GM21526 (cell line): ENCODE measurements around the gene PITX1.
"Not testable (repeated sequence)": the region's sequence is repeated elsewhere in the genome, so short reads cannot be mapped to it uniquely, and the experiment has no call there.

Experiments
- ATAC-seq: cut with Tn5 transposase; IDR thresholded peaks from one replicate; pipeline ENCODE4 v1.9.1; 2021; ENCODE audit warnings: moderate library complexity; ENCODE audit not compliant: unreplicated experiment, low FRiP score

Gene PITX1

DNA sequence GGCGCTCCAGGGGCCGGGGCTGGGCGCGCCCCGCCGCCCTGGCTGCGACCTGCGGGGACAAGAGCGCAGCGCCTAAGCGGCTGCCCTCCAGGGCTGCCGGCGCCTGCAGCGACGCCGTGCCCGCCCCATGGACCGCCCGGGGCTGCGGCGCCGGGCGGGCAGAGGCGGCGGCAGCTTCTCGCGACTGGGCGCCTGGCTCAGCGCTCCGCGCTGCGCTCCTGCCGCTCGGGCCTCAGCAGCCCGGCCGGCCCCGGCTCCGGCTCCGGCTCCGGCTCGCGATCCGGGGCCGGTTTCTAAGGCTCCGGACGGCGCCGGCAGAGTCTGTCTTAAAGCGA, at the start of gene PITX1:
Gene PITX1, minus strand, starts transcription at position 328 of the 335 bp plus-strand sequence. CDS start 347 bp downstream, outside the sequence.
- no peak for ATAC-seq

DNA sequence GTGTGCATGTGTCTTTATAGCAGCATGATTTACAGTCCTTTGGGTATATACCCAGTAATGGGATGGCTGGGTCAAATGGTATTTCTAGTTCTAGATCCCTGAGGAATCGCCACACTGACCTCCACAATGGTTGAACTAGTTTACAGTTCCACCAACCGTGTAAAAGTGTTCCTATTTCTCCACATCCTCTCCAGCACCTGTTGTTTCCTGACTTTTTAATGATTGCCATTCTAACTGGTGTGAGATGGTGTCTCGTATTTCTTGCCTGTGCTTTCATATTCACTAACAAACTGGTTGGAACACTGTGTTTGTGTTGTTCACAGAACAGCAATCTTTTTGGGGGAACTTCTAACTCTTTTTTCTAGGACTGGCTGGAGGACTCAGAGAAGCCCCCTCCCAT, 49.3 kb upstream of the PITX1 start:
- ATAC-seq: not testable (repeated sequence)

DNA sequence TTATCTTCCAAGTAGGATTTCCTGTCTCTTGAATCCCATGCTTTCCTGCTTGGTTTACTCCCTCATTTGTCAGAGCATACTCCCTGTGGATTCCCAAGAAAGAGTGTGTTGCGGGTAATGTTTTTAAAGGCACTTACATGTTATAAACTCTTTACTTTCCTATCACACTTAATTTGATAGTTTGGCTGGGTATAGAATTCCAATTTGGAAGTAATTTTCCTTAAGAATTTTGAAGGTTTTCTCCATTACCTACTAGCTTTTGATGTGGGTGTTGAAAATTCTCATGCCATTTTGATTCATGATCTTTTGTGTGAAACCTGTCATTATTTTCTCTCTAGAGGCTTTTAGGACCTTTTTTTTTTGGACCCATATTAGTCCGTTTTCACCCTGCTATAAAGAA, 47.2 kb upstream of the PITX1 start:
- no peak for ATAC-seq

DNA sequence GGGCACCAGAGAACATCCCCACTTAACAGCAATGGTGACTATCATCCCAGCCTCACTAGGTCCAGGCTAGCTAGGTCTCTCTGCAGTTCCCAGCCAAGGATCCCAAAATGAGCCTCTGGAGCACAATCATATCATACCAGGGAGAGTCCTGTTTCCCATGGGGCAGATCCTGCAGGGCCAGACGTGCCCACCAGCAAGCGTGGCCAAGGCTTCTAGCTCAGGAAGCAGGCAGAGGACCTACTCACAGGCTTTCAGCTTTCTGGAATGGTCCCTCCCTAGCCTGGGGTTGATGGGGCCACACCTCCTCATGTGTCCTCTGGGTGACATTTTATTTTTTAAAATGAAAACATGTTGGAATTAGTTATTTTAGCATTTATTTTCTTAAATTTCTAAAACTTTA, 45.7 kb upstream of the PITX1 start:
- ATAC-seq: no peak

DNA sequence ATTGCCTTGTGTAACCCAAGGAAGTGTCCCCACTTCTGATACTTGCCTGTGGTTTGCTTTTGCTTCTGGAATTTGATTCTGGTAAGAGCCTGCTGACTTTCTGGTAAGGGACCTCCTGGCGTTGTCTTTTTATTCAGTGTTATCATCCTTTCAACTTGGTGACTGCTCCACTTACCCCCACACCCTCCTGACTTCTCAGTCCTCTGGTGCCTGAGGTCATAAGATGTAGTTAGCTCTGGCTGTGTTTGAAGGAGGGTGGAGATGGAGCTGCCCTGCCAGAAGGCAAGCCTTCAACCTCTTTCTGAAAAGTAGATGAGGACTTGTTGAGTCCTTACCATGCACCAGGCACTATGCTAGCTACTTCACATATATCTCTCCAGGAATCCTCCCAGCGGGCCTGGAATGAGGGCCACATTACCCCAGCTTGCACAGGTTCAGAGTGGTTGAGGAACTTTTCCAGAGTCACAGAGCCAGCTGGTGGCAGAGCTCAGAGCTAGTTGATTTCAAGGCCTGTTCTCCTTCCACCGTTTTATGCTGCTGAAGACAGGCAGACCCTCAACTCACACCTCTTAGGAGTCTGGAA, 45.2 kb upstream of the PITX1 start:
- ATAC-seq: no peak

DNA sequence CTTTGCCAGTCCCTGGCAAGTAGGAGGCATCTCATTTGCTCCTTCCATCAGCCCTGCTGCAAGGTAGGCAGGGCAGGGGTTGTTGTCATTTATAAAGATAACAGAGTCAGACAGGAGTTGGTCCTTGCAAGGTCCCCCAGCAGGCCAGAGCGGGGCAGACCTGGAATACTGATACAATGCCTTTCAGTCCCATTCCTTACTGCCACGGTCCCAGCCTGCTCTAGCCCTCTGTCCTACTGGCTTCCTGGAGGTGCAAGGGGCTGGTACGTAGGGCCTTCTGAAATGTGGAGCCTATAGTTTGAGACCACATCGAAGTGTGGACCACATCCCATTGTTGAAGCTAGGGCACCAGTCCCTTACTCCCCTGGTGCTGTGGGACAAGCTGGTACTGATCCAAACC, 42.8 kb upstream of the PITX1 start:
- no peak for ATAC-seq

DNA sequence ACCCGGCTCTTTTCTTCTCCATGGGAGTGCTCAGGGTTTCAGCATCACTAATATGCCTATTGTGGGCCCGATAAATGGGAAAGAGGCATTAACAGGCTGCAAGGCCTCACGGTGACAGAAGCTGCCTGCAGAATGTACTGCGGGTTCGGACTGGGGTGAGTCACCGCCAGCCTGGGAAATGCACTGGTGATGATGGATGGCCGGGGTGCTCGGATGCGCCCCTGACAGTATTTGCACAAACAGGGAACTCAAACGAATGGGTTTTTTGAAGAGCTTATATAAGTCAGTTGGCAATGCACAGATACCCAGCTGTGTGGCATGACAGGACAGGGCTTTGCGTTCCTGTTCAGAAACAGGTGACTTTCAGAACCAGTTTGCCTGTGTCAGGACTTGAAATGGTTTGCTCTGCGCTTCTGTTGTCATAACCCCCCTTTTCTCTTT, 42.0 kb upstream of the PITX1 start:
- no peak for ATAC-seq

DNA sequence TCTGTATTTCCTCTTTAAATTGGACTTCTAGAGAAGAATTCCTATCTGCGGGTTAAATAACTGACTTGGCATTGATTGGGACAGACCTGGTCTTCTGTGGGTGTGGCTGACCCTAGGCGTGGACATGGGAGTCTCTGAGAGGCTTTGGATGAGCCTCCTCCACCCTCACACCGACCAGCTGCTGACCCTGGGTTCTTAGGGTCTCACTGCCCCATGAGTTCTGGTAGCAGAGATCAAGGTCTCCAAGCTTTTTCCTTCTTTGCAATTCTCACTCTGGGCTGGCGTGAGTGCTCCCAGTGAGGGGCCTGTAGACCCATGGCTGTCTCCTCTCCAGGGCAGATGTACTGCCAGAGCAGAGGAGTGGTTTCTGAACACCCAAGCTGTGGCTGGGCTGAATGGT, 41.6 kb upstream of the PITX1 start:
- no peak for ATAC-seq

DNA sequence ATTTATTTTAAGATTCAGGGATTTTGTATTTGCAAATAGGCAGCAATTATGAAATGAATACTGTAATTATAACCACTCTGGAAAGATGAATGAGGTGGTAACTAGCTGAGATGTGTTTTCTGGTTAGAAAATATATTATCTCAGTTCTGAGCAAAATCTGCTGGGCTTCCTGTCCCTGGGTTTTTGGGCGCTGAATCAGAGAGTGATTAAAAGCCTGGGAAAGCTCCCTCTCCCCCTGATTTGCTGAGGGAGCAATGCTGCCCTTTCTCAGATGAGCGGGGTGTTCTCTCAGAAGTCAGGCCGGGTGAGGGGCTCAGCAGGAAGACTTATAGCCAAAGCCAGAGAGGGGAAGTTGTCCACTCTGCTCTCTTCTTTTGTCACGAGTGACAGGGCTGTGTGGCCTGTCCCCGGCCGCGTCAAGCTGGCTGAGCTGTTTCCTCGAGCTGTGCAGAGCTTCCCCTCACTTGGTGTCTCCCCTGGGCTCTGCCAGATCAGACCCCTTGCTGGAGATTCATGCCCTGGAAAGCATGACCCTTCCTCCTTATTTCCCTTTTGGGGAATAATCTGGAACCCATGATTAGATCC, 39.8 kb upstream of the PITX1 start:
- ATAC-seq: no peak

DNA sequence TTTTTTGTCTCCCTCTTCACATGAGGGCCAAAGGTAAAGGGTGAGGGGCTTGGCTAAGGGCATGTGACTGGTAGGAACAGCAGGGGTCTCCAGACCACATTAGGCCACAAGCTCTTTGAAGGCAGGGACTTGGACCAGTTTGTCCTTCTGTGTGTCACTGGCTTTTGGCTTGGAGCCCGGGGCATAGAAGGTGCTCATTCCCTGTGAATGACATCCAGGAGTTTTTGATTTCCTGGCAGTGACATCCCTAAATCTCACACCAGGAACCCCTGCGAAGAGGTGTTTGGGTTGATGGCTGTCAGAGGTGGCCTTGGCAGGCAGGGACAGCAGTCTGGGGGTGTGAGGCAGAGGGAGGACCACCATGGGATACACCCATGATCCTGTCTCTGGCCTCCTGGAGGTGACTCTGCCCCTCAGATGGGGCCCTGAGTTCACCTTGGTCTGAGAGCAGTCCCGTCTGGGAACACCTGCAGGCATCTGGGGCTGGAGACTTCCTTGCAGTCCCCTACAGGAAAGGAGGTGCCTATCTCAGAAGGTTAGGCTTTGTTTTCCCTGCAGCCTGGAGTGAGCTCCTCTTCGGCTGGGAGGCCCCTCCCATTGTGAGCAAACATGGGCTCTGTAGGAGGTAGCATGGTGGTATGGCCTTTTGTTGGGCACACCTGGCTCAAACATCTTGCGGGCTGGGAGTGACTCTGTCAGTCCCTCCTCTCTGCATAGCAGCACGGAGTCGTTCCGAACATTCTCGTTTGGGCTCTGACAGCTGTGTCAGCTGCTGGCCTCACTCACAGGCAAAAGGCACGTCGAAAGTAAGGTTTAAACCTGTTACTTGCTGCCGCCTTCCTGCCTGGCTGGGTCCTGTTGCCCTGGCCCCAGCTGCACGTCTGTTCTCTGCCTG, 38.6 kb upstream of the PITX1 start:
- no peak for ATAC-seq

DNA sequence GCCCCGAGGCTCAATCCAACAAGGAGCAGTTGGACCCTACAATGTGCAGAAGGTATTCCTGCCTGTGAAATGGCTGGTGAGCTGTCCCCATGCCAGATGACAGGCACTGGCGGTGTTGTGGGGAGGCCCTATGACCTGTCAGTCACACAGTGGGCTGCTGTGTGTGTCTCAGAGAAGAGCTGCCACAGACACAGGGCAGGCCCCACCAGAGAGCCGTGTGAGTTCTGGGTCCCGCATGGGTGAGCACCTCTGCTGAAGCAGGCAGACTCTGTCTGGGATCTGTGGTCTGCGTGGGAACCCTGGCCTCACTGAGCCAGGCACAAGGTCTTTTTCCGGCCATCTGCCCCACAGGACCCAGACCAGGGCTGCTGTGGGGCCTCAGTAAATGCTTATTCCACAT, 37.3 kb upstream of the PITX1 start:
- ATAC-seq: no peak

DNA sequence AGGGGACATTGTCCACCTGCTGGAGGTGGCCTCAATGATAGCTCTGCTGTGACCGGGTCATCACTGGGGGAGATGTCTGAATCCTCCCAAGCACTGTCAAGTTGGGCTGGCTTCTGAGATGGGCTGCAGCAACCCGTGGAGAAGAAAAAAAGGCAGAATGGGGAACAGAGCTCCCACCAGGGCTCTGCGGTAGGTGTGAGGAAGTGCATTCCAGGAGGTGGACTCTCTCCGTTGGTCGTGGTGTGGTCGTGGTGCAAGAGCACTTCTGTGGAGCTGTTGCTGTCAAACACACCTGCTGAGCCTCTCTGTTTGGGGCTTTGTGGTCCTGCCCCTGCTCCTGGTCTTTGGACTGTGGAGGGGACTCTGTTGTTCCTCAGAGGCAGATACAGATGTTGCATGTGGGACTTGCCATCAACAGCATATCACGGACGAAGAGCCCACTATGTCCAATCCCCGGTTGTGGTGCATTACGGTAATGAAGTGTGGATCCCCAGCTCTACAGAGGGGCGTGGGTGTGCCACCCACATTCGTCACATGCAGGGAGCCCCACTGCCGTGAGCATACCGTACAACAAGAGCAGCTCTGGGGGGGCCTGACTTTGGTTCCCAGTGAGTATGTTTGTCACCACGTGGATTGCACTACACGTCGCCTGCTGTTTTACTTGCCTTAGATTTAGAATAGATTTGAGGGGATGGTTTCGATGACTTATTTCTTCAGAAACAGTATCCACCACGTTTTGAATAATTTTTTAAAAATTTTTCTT, 36.0 kb upstream of the PITX1 start:
- ATAC-seq: no peak

DNA sequence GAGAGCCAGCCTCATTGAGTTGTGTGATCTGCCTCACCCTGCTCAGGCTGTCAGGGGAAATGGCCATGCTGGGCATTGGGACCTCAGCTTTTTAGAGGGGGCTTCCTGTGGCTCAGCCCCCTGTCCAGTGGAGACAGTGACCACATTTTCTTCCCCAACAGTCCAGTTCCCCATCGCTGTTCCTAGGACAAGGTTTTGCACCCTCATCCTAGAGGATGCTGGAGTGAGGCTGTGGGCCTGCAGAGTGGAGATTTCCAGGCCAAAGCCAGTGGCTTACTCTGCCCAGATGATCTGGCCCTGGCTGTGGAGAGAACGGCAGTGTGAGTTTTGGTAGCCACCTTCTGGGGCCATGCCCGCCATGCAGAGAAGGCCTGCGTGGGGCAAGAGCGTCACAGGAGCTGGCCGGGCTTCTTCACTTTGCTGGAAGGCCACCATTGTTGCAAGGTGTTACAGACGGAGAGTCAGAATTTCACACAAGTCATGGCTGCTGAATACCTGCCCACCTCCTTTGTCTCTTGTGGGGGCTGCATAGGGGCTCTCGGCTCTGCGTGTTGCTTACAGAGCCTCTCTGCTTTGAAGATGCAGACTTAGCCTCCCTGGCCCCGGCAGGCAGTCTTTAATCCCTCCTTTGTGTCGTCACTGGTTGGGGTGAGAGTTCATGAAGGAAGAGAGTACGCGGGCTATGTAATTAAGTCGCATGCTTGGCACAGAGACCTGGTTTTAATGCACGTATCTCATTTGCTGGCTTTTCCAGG, 35.2 kb upstream of the PITX1 start:
- ATAC-seq: no peak

DNA sequence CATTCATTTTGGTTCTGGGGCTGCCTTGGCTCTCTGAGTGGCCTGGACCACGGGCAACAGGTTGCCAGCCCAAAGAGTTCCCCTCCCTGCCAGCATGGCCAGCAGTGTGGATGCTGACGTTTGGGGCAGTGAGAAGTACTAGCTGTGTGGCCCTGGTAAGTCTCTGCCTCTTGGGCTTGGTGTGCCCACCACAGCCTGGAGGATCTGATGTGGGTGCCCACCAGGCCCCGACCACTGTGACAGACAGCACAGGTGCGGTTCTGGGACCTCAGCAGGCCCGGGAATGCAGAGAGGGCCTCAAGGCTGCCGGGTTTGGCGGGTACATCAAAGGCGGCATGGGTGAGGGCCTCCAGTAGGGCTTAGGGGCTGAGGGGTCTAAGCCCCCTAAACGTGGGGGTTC, 33.6 kb upstream of the PITX1 start:
- ATAC-seq: no peak

DNA sequence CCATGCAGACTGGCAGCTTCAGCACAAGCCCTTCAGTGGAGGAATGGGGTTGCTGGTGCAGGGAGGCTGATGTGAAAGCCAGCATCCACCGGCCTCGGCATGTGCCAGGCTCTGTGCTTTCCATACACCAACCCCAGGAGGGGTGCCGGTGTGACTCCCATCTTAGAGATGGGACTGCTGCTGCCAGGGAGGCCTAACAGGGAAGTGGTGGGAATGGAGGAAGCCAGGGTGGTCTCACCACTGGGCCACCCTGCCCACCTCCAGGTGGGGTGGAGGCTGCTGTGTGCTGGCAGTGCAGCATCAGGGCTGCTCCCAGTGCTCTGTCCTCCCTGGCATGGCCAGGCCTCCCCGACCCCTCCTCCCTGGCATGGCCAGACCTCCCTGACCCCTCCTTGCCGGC, 32.8 kb upstream of the PITX1 start:
- no peak for ATAC-seq

DNA sequence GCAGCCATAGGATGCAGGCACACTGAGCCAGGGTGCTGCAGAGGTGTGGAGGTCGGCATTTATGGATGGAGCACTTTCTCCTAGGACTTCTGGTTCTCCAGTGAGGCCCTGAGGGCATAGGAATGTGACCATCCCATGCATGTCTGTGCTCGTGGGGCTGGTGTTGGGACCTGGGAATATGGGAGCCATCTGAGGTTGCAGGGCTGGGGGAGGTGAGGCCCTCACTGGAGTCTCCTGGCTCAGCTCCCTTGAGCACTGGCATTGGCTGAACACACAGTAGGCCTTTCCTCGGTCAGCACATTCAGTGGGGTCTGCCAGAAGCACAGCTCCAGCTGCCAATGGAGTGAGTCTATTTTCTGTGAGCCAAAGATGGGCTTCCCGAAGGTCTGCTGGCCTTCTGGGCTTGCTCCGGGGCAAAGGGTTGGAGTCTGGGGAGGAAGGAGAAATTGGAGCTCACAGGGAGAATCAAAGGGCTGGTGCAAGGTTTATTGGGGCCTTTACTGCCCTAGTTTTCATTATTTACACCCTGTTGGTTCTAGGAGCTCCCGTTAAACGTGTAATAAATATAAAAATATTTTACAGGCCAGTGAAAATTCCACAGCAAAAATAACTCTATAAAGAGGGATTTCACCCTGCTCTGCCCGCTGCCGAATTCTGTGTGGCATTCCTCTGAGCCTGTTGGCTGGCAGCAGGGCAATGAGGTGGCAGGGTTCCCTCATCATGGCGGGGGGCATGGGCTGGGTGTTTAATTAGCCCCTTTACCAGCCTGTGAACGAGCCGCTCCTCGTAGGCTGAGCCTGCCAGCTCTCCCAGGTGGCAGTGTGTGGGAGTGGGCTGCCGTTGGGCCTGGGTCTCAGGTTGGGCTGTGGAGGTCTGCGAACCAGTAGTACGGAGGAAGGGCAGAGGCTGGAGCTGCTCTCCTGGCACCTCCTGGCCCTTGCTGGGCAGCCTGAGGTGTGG, 31.6 kb upstream of the PITX1 start:
- no peak for ATAC-seq

DNA sequence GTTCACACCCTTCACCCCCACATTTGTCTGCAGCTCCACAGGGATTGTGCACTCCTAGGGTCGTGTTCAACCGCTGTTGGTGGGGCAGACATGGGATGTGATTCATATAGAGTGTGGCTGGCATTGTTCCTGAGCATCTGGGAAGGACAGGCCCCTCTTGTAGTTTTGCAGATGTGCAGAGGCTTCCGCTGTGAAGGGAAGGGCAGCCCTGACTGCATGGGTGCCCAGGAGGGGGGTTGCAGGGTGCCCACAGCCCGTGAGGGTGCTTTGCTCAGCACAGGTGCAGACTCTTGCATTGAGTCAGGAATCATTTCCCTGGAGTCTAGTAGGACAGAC, 30.2 kb upstream of the PITX1 start:
- ATAC-seq: no peak

DNA sequence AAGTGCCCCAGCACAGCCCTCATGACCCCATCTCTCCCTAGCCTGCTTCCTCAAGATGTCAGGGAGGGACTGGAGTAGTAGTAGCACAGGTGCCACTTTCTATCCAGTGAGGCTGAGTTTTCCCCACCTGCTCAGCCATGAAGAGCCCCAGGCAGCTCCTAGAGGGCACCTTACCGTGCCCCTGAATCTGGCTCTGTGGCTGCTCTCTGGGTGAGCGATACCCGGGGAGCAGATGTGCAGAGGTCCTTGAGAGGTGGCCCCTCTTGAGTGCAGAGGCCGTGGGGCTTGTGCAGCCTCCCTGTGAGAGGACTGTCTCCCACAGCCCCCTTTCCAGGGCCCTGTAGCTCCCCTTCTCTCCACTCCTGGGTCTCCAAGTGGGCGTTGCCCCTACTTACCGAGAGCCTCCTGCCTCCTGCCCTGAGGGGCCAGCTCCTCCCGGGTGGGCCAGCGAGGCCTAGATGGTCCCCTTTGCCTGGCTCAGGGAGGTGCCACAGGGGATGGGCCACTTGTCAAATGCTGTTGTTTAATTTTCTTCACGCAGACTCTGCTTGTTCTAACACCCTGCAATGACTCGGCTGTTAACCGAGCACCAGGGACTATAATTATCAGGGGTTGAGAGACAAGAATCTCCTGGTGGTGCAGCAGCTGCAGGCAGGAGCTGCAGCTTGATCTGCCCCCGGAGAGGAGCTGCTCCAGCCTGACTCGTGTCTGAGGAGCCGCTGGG, 29.6 kb upstream of the PITX1 start:
- ATAC-seq: no peak

DNA sequence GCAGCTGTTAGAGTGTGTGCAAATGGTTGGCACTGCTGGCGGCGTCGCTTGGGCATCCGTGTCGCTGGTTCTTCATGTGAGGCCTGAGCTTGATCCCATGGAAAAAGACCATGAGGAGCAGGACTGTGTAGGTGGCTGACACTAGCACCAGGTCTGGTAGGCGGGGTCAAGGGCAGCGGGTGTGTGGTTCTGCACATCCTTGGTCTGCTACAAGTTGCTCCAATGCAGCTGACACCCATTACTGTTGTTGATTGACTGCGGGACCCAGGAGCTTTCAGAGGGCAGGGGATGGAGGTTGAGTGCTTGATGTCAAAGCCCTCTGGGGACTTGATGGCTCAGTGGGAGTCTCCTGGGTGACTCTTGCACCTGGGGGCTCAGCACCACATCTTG, 29.0 kb upstream of the PITX1 start:
- no peak for ATAC-seq
